ENCODE measurements around the gene REPS2. TPM values are rescaled to one million over a fixed set of nuclear protein-coding genes. Genes with fewer than 3 reads are reported as not detected.

Gene REPS2
- total RNA-seq, 1 experiment from 2014 or later, result 4.5 TPM

GRCh38 chrX:17053502-17053901, 107.0 kb downstream of the REPS2 start:
- Histone ChIP-seq H3K27me3 (ENCODE audit: control insufficient read depth, insufficient read depth, low read length) (no peaks in the 10 kb centered on the region), H3K4me1 (ENCODE audit: control insufficient read depth, insufficient read depth, low read length) (no peaks in the 10 kb centered on the region), H3K4me3 (ENCODE audit: low read depth in 2 of 2, low read length in 2 of 2) (no peak overlapping the region), H3K36me3 (ENCODE audit: control insufficient read depth, insufficient read depth, low read length) (no peaks in the 10 kb centered on the region), H3K27ac (ENCODE audit: low read length) (no peak overlapping the region), H3K9me3 (ENCODE audit: control insufficient read depth, insufficient read depth, low read depth, low read length) (no peaks in the 10 kb centered on the region)
- in situ Hi-C loops (cut with HindIII; ENCODE audit: low pct_unique_long_range_greater_than_20kb, low sequenced_read_pairs) (no loop called here), intact Hi-C loops (cut with micrococcal nuclease; ENCODE audit: unreplicated experiment) (no loop called here)
- no peak for TF ChIP-seq POLR2AphosphoS5 (IDR thresholded peaks at IDR 0.05; ENCODE audit: low read depth, low read length)
- TF ChIP-seq SIN3A (IDR thresholded peaks at IDR 0.05; ENCODE audit: borderline replicate concordance, insufficient read depth, low read depth, low read length), result no peak
- no peak for TF ChIP-seq TCF7L2 (IDR thresholded peaks at IDR 0.05; ENCODE audit: low read depth, low read length)
- TF ChIP-seq, protein P1, sequence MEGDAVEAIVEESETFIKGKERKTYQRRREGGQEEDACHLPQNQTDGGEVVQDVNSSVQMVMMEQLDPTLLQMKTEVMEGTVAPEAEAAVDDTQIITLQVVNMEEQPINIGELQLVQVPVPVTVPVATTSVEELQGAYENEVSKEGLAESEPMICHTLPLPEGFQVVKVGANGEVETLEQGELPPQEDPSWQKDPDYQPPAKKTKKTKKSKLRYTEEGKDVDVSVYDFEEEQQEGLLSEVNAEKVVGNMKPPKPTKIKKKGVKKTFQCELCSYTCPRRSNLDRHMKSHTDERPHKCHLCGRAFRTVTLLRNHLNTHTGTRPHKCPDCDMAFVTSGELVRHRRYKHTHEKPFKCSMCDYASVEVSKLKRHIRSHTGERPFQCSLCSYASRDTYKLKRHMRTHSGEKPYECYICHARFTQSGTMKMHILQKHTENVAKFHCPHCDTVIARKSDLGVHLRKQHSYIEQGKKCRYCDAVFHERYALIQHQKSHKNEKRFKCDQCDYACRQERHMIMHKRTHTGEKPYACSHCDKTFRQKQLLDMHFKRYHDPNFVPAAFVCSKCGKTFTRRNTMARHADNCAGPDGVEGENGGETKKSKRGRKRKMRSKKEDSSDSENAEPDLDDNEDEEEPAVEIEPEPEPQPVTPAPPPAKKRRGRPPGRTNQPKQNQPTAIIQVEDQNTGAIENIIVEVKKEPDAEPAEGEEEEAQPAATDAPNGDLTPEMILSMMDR (IDR thresholded peaks at IDR 0.05), result no peak
- TF ChIP-seq REST (IDR thresholded peaks at IDR 0.05; ENCODE audit: insufficient read depth in 1 of 2, low read depth in 2 of 2, low read length in 1 of 2), result no peak
- no peak for ATAC-seq
- BruUV-seq (replicated peaks), result no TSS peak
- CTCF ChIA-PET, result no interaction called here
- POLR2A ChIA-PET, result no interaction called here
- DNase-seq (ENCODE audit: low read depth, low spot score), result no peak

GRCh38 chrX:17056868-17057608, 110.6 kb downstream of the REPS2 start:
- ChIA-PET CTCF (no interaction called here), POLR2A (no interaction called here)
- Histone ChIP-seq H3K4me1 (ENCODE audit: control insufficient read depth, insufficient read depth, low read length) (no peaks in the 10 kb centered on the region), H3K4me3 (ENCODE audit: low read depth in 2 of 2, low read length in 2 of 2) (no peak overlapping the region), H3K27me3 (ENCODE audit: control insufficient read depth, insufficient read depth, low read length) (no peaks in the 10 kb centered on the region), H3K9me3 (ENCODE audit: control insufficient read depth, insufficient read depth, low read depth, low read length) (no peaks in the 10 kb centered on the region), H3K36me3 (ENCODE audit: control insufficient read depth, insufficient read depth, low read length) (no peaks in the 10 kb centered on the region), H3K27ac (ENCODE audit: low read length) (no peak overlapping the region)
- ATAC-seq, result no peak
- intact Hi-C loops (cut with micrococcal nuclease; ENCODE audit: unreplicated experiment) (no loop called here), in situ Hi-C loops (cut with HindIII; ENCODE audit: low pct_unique_long_range_greater_than_20kb, low sequenced_read_pairs) (no loop called here)
- TF ChIP-seq REST (IDR thresholded peaks at IDR 0.05; ENCODE audit: insufficient read depth in 1 of 2, low read depth in 2 of 2, low read length in 1 of 2) (no peak), POLR2AphosphoS5 (IDR thresholded peaks at IDR 0.05; ENCODE audit: low read depth, low read length) (no peak), TCF7L2 (IDR thresholded peaks at IDR 0.05; ENCODE audit: low read depth, low read length) (no peak), SIN3A (IDR thresholded peaks at IDR 0.05; ENCODE audit: borderline replicate concordance, insufficient read depth, low read depth, low read length) (no peak)
- TF ChIP-seq, protein P1 (IDR thresholded peaks at IDR 0.05), result no peak
- BruUV-seq (replicated peaks), result no TSS peak
- DNase-seq (ENCODE audit: low read depth, low spot score), result no peak

All from Panc1 (cell line).